ENCODE results near the gene RNF150.
A peak's percentile ranks its signal among the peaks of the same experiment; 100 is the strongest.

RNF150 gene

GRCh38 chr4:141131723-141132071 lies 1.6 kb downstream of the RNF150 start:
- peak overlapping the region; percentile 86 for H3K9ac ChIP-seq (ENCODE audit: low read depth, low read length, poor library complexity, severe bottlenecking)
- H3K4me3 ChIP-seq (ENCODE audit: low read length, poor library complexity, severe bottlenecking), result peak overlapping the region; percentile 86
- no peaks in the 10 kb centered on the region for H3K36me3 ChIP-seq (ENCODE audit: insufficient read depth, low read length)
- H3K9me2 ChIP-seq (replicated peaks; ENCODE audit: low read depth, low read length), result no peaks in the 10 kb centered on the region
- H3K79me2 ChIP-seq (ENCODE audit: insufficient read depth, low read length), result peaks cover 51% of the 10 kb centered on the region
- peak overlapping the region; percentile 92 for H2AFZ ChIP-seq (ENCODE audit: low read length)
- H3K9me3 ChIP-seq (ENCODE audit: insufficient read depth, low read depth, low read length), result no peaks in the 10 kb centered on the region
- H3K4me1 ChIP-seq (ENCODE audit: insufficient read depth, low read length, poor library complexity, severe bottlenecking), result peaks cover 64% of the 10 kb centered on the region
- peaks cover 15% of the 10 kb centered on the region for H3K27me3 ChIP-seq (ENCODE audit: insufficient read depth, low read length, poor library complexity, severe bottlenecking)
- H3F3A ChIP-seq (ENCODE audit: low read depth), result no peaks in the 10 kb centered on the region
- TF ChIP-seq, protein P1, sequence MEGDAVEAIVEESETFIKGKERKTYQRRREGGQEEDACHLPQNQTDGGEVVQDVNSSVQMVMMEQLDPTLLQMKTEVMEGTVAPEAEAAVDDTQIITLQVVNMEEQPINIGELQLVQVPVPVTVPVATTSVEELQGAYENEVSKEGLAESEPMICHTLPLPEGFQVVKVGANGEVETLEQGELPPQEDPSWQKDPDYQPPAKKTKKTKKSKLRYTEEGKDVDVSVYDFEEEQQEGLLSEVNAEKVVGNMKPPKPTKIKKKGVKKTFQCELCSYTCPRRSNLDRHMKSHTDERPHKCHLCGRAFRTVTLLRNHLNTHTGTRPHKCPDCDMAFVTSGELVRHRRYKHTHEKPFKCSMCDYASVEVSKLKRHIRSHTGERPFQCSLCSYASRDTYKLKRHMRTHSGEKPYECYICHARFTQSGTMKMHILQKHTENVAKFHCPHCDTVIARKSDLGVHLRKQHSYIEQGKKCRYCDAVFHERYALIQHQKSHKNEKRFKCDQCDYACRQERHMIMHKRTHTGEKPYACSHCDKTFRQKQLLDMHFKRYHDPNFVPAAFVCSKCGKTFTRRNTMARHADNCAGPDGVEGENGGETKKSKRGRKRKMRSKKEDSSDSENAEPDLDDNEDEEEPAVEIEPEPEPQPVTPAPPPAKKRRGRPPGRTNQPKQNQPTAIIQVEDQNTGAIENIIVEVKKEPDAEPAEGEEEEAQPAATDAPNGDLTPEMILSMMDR (conservative IDR thresholded peaks at IDR 0.05; ENCODE audit: low read length), result no peak
- TF ChIP-seq EZH2phosphoT487 (IDR thresholded peaks at IDR 0.05; ENCODE audit: borderline replicate concordance), result no peak
- H3K4me2 ChIP-seq (ENCODE audit: low read depth, low read length, poor library complexity, severe bottlenecking), result peak overlapping the region; percentile 87
- H4K20me1 ChIP-seq (ENCODE audit: insufficient read depth, low read length, poor library complexity, severe bottlenecking), result peaks cover 4% of the 10 kb centered on the region

DNA sequence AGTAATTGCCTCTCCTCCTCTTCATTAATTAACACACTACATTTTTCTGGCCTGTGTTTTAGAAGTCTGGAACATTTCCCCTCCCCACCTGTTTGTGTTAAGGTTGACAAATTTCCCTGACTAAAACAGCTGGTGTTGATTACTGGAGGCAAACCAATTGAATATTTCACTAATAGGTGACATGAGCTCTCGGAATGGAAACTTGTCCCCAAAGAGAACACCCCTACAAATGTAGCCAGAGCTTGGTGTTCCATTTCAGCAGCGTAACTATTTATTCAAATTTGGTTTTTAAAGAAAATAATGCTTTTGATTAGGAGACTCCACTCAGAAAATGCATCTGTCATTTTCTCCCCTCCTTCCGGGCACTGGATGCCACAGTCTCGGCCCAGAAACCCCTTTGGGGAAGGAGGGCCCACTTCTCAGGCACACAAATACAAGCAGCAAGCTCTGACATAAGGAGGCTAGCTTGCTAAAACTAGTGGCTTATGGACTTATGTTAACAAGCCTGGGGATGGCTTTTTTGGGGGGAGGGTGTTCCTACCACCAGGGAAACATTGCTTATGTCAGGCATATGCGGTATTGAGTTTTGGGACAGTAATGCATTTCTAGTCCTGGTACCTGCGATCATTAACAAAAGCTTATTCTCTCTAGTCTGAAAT lies 2.2 kb downstream of the RNF150 start:
- Histone ChIP-seq H3K27me3 (ENCODE audit: insufficient read depth, low read length, poor library complexity, severe bottlenecking) (peaks cover 9% of the 10 kb centered on the region), H3K9me2 (replicated peaks; ENCODE audit: low read depth, low read length) (no peaks in the 10 kb centered on the region), H3K4me2 (ENCODE audit: low read depth, low read length, poor library complexity, severe bottlenecking) (peak overlapping the region; percentile 87), H3K4me3 (ENCODE audit: low read length, poor library complexity, severe bottlenecking) (peak overlapping the region; percentile 86), H3F3A (ENCODE audit: low read depth) (no peaks in the 10 kb centered on the region), H3K9me3 (ENCODE audit: insufficient read depth, low read depth, low read length) (no peaks in the 10 kb centered on the region), H3K4me1 (ENCODE audit: insufficient read depth, low read length, poor library complexity, severe bottlenecking) (peaks cover 69% of the 10 kb centered on the region), H3K79me2 (ENCODE audit: insufficient read depth, low read length) (peaks cover 52% of the 10 kb centered on the region), H4K20me1 (ENCODE audit: insufficient read depth, low read length, poor library complexity, severe bottlenecking) (peaks cover 4% of the 10 kb centered on the region), H3K36me3 (ENCODE audit: insufficient read depth, low read length) (no peaks in the 10 kb centered on the region), H3K9ac (ENCODE audit: low read depth, low read length, poor library complexity, severe bottlenecking) (peak overlapping the region; percentile 86), H2AFZ (ENCODE audit: low read length) (no peak overlapping the region)
- no peak for TF ChIP-seq EZH2phosphoT487 (IDR thresholded peaks at IDR 0.05; ENCODE audit: borderline replicate concordance)
- TF ChIP-seq, protein P1 (conservative IDR thresholded peaks at IDR 0.05; ENCODE audit: low read length), result no peak

- Histone ChIP-seq H3K9me2 (replicated peaks; ENCODE audit: low read depth, low read length) (no peaks in the 10 kb centered on the region), H3K4me1 (ENCODE audit: insufficient read depth, low read length, poor library complexity, severe bottlenecking) (peaks cover 73% of the 10 kb centered on the region), H3K4me2 (ENCODE audit: low read depth, low read length, poor library complexity, severe bottlenecking) (peak overlapping the region; percentile 87), H3K9me3 (ENCODE audit: insufficient read depth, low read depth, low read length) (no peaks in the 10 kb centered on the region), H2AFZ (ENCODE audit: low read length) (no peak overlapping the region), H3K9ac (ENCODE audit: low read depth, low read length, poor library complexity, severe bottlenecking) (no peak overlapping the region), H4K20me1 (ENCODE audit: insufficient read depth, low read length, poor library complexity, severe bottlenecking) (peaks cover 4% of the 10 kb centered on the region), H3K36me3 (ENCODE audit: insufficient read depth, low read length) (no peaks in the 10 kb centered on the region), H3K79me2 (ENCODE audit: insufficient read depth, low read length) (peaks cover 59% of the 10 kb centered on the region), H3F3A (ENCODE audit: low read depth) (no peaks in the 10 kb centered on the region), H3K27me3 (ENCODE audit: insufficient read depth, low read length, poor library complexity, severe bottlenecking) (no peaks in the 10 kb centered on the region), H3K4me3 (ENCODE audit: low read length, poor library complexity, severe bottlenecking) (peak overlapping the region; percentile 86)
- TF ChIP-seq, protein P1 (conservative IDR thresholded peaks at IDR 0.05; ENCODE audit: low read length), result no peak
- no peak for TF ChIP-seq EZH2phosphoT487 (IDR thresholded peaks at IDR 0.05; ENCODE audit: borderline replicate concordance)
Measured at GRCh38 chr4:141127884-141128283, 5.4 kb downstream of the RNF150 start.
